SIG-M5 treated with dmso at 0.1 percent for 504 hours (cell line): ENCODE data around the gene ADIPOR1.
"Not testable (repeated sequence)": the region's sequence is repeated elsewhere in the genome, so short reads cannot be mapped to it uniquely, and the experiment has no call there.

Source experiments
- DNase-seq: peaks from one replicate; lab custom pipeline; 2025; ENCODE audit not compliant: unreplicated experiment; lab: John Stamatoyannopoulos, UW

ADIPOR1 gene, protein sequence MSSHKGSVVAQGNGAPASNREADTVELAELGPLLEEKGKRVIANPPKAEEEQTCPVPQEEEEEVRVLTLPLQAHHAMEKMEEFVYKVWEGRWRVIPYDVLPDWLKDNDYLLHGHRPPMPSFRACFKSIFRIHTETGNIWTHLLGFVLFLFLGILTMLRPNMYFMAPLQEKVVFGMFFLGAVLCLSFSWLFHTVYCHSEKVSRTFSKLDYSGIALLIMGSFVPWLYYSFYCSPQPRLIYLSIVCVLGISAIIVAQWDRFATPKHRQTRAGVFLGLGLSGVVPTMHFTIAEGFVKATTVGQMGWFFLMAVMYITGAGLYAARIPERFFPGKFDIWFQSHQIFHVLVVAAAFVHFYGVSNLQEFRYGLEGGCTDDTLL

DNA sequence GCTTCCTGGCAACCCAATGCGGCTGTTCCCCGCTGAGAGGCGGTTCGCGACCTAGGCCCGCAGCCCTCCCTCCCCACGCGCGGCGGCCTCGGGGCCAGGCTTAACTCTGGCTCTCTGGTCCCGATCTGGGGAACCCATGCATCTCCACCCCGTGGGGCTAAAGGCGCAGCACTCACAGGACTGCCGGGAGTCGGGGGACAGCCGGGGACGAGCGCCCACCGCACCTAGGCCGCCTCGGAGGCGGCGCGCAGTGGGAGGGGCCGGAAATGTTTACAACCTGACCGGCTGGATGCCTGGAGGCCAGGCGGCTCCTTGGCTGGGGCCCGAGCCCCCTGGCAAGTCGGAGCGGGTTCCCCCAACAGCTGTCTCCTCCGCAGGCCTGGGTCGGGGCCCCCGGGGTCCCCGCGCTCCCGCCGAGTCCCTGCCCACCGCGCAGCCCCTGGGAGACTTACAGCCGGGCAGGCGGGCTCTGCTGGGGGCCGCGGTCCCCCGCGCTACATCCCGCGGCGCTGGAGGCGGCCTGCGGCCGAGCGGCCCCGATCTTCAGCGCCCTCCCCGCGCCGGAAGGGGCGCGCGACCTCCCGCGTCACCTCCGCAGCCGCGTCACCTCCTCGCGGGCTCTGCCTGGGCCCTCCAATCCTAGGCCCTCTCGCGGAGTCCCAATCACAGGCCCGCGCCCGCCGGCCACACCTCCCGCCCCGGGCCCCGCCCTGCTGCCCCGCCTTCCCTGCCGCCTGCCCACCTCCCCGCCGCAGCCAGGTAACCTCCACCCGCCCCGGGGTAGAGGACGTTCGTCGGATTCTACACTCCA, at the start of gene ADIPOR1:
Gene ADIPOR1 (minus strand): TSS at position 580 of the 811 bp plus-strand sequence. CDS start 7,242 bp downstream, outside the sequence.
- DNase-seq, result peak; percentile 92

DNA sequence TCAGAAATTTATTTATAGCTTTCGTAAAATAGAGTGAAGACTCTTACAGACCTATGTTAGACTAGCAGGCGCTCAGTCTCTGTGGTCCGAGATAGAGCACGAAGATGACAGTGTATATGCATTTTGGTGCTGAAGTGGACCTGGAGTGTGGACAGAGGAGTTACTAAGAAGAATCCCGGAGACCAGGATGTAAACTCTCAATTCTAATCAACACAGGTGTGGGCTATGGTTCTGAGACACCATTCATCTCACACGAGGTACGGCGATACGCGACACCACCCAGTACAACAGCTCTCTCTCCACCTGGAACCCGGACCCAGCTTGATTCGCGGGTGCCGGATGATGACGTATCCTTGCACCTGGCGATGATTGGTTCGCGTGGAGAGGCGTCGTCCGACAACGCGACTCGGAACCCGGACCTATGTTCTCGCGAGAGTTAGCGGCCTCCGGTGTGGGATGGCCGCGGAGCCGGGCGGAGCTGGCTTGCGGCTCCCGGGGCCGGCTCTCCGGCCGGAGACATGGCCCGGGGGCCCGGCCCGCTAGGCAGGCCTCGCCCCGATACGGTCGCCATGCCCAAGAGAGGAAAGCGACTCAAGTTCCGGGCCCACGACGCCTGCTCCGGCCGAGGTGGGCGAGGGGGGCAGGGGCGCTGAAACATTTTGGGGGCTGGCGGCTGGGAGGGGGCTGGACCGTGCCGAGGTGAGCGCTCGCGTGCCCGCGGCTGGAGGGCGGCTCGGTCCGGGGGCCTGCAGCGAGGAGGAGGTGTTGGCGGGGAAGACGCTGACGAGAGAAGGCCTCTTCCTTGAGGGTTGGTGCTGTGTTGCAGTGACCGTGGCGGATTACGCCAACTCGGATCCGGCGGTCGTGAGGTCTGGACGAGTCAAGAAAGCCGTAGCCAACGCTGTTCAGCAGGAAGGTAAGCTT, 49.1 kb upstream of the ADIPOR1 start, which contains the start of gene TMEM183A:
Gene TMEM183A (plus strand): TSS at position 427 of the 924 bp plus-strand sequence. CDS start 92 bp downstream, at position 519.
- peak; percentile 99 for DNase-seq

DNA sequence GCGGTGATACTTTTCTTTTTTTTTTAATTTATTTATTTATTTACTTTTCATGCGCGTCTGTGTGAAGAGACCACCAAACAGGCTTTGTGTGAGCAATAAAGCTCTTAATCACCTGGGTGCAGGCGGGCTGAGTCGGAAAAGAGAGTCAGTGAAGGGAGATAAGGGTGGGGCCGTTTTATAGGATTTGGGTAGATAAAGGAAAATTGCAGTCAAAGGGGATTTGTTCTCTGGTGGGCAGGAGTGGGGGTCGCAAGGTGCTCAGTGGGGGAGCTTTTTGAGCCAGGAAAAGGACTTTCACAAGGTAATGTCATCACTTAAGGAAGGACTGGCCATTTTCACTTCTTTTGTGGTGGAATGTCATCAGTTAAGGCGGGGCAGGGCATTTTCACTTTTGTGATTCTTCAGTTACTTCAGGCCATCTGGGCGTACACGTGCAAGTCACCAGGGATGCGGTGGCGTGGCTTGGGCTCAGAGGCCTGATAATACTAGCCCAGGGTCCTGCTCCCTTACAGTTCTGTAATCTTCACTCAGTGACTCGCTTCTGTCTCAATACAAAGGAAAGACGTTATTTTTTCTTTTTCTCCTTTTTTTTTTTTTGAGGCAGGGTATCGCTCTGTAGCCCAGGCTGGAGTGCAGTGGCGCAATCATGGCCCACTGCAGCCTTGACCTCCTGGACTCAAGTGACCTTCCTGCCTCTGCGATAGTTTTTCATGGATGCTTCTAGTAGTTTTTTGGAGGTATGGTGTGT, 47.5 kb upstream of the ADIPOR1 start:
- DNase-seq, result peak; percentile 44

DNA sequence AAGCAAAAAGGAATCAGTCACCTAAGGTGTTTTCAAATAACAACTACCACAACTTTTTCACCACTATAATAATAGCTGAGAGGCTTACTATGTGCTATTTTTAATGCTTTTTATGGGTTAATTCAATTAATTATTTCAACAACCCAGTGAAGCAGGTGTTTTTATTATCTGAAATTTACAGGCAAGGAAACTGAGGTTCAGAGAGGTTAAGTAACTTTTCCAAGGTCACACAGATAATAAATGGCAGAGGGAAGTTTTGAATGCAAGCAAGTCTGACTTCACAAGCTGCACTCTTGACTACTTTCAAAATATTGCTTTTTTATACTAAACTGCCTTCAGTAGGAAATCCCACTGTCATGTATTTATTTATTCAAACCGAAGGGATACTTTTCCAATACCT, 44.8 kb upstream of the ADIPOR1 start:
- DNase-seq, result no peak

DNA sequence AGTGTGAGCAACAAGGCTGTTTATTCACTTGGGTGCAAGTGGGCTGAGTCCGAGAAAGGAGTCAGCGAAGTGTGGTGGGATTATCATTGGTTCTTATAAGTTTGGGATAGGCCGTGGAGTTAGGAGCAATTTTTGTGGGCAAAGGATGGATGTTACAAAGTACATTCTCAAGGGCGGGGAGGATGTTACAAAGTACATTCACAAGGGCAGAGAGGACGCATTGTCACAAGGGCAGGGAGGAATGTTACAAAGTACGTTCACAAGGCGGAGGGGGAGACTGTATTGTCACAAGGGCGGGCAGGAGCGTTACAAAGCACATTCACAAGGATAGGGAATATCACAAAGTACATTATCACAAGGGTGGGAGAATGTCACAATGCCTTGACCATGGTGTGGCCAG, 43.9 kb upstream of the ADIPOR1 start:
- DNase-seq, result no peak

DNA sequence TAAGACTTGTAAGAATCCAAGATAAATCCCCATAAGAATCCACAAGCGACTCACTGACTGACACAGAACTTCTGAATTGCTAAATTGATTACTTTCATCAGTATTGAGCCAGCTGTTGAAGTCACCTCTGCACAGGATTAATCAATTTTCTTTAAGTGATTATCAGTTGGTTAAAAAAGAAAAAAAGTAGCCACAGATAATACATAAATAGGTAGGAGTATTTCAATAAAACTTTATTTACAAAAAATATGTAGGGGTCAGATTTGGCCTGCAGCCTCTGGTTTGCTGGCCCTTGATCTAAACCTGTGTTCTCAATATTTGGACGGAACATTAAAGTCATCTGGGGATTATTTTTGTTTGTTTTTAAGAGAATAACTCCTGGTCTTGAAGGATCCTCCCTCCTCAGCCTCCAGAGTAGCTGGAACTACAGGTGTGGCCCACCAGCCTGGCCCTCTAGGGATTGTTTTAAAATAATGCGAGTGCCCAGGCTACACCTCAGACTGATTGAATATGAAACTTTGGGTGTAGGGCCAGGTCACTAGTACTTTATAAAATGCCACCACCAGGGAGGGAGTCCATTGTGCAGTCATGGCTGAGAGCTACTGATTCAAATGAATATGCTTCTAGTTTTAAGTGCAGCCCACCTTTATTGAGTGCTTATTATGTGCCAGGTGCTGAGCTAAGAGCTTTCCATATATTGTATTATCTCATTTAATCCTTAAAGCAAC, 42.3 kb upstream of the ADIPOR1 start:
- DNase-seq, result no peak

DNA sequence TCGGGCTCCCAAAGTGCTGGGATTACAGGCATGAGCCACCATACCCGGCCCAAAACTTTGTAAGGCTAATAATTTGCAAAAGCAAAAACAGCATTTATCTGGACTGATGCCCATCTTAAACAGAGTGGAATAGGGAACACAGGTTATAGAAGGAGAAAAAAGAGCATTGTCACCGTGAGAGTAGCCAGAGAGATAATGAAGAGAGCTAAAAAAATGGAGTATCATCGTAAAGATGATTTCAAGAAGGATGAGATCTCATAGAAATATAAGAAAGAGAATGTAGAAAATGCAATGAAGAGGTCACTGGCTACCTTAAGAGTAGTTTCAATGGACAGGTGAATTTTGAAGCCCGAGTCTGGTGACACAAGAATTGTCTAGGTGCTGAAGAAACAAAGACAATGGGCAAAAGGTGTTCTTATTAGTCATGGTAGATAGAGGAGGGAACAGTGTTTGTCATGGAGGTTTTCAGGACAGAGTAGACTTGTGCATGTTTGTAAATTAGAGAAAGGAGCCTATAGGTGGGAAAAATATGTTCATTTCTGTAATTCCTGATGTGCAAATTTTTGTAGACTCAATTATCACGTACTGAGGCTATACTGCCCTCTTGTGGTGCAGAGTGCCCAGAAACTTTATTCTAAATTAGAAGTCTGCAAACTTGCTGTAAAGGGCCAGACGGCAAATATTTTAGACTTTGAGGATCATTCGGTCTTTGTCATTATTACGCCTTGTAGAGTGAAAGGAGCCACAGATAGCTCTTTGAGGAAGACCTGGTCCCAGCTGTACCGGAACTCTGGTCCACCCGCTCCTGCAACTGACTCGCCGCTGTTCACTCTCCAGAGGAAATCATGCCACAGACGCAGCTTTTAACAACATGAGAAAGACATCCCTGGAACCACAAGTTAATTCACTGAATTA, 41.0 kb upstream of the ADIPOR1 start:
- DNase-seq, result peak; percentile 62

DNA sequence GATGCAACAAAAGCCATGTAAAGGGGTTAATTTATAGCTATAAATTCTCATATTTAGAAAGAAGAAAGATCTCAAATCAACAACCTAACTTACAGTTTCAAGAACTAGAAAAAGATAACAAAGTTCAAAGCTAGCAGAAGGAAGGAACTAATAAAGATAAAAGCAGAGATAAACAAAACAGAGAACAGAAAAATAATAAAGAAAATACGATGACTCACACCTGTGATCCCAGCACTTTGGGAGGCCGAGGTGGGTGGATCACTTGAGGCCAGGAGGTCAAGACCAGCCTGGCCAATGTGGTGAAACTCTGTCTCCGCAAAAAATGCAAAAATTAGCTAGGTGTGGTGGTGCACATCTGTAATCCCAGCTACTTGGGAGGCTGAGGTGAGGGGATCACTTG, 36.6 kb upstream of the ADIPOR1 start:
- no peak for DNase-seq

DNA sequence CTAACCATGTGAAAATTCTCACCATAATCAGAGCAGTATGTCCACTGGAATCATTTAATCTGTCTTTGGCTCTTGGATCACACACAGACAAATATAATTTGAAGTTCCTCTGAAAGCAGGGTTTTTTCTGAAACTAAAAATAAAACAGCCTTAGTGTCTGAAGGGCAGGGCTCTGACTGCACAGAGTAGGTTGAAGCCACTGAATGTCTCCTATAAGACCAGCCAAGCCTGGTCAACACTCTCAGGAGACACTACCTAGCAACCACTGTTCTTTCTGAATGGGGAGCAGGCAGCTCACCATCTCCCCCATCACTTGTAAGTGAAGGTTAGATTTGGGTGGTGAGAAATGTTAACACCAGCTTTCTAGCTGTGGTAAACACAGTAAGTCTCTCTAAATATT, 33.0 kb upstream of the ADIPOR1 start:
- no peak for DNase-seq

DNA sequence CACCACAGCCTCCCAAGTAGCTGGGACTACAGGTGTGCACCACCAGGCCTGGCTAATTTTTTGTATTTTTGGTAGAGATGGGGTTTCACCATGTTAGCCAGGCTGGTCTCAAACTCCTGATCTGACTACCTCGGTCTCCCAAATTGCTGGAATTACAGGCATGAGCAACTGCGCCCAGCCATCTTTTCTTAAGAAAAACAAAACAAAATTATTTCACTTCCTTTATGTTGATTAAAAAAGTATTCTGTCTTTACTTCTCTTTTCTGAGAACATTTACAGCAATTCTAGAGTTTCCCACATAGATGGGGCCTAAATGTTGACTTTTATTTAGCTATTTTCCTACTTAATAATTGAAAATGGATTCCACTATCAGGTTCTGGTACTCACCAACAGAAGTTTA, 31.8 kb upstream of the ADIPOR1 start:
- DNase-seq, result no peak

DNA sequence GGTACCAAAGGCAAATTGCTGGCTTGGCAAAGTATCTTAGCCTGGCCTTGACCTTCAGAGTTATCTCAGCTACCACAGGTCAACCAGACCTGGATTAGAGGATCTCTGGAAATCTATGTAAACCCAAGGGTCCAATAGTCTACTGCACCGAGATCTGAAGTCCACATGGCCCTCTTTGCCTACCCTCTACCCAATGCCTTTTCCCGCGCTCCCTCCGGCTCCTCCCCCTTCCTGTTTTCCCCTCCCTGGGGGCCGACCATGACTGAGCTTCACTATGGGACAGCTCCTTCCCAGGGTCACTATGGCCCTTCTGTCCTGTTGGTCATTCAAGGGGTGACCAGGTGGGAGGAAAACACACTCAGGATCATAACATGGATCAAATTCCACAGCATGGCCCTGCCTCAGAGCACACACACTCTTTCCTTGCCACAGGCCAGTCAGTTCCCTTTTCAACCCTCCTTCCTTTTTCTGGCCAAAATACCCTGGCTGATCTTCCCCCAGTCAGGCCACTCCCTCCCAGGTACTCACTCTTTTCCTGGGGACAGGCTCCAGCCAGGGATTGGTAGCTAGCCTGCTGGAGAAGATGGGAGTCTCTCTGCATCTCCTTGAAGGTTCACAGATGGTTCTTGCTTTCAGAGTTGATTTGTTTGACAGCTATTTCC, 29.9 kb upstream of the ADIPOR1 start:
- DNase-seq, result peak; percentile 8

DNA sequence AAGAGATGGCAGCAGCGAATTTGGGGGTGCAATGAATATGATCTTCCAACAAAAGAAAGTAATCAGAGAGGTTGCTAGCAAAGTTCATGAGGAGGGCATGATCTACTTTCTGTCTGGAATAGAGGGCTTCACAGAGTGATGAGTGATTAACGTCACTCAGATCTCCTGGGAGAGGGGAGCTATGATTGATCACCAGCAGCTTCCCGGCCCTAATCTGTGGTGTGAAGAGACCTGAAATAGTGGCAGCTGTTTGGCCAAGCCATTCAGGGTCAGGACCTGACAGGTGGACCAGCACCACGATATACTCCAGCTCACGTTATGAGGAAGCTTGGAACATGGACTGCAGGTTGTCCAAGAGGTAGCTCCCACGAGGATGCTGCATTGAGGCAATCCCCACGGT, 29.1 kb upstream of the ADIPOR1 start:
- DNase-seq, result no peak

DNA sequence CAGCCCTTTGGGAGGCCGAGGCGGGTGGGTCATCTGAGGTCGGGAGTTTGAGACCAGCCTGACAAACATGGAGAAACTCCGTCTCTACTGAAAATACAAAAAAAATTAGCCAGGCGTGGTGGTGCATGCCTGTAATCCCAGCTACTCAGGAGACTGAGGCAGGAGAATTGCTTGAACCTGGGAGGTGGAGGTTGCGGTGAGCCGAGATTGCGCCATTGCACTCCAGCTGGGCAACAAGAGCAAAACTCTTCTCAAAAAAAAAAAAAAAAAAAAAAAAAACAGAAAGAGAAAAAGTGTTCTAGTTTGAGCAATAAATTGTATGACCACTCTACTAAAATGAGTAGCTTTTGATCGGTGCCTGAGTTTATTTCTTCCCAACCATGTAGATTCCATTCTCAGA, 28.0 kb upstream of the ADIPOR1 start:
- DNase-seq, result not testable (repeated sequence)

DNA sequence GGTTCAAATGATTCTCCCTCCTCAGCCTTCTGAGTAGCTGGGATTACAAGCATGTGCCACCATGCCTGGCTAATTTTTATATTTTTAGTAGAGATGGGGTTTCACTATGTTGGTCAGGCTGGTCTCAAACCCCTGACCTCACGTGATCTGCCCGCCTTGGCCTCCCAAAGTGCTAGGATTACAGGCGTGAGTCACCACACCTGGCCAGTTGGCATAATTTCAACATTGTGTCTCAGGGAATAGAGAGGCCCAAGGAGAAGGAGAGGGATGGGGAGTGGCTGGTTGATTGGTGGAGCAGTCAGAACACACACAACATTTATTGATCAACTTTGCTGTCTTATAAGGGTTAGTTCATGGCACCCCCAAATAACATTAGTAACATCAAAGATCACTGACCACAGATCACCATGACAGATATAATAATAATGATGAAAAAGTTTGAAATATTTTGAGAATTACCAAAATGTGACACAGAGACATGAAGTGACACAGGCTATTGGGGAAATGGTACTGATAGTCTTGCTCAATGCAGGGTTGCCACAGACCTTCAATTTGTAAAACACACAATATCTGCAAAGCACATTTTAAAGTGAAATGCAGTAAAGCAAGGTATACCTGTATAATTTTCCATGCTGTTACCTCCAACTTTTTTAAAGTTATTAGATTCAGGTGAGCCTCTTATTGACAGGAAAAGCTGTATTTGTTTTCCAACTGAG, 24.8 kb upstream of the ADIPOR1 start:
- DNase-seq, result peak; percentile 63

DNA sequence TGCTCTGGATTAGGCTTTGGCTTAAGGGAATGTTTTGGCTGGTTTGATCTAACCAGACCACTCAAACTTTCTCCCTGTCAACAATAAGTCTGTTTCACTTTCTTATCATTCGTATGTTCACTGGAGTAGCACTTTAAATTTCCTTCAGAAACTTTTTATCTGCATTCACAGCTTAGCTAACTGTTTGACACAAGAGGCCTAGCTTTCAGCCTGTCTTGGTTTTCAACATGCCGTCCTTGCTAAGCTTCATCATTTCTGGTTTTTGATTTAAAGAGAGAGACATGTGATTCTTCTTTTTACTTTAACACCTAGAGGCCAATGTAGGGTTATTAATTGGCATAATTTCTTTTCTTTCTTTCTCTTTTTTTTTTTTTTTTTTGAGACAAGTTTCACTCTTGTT, 23.8 kb upstream of the ADIPOR1 start:
- DNase-seq, result no peak

DNA sequence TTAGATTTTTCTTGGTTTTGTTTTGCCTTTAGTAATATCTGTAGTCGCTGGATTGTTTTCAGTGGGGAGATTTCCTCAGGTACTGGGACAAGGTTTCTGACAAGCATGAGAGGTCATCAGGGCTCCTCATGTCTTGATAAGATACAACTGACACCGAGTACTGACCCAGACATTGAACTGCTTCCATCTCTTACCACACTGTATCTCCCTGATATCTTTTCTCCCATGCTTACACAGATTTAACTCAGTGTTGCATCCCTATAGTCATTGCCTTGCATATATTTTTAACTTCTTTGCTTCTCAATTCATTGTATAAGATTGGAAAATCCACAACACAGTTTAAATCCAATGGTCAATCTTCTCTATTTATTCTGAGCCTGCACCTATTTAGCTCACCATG, 21.3 kb upstream of the ADIPOR1 start:
- no peak for DNase-seq

DNA sequence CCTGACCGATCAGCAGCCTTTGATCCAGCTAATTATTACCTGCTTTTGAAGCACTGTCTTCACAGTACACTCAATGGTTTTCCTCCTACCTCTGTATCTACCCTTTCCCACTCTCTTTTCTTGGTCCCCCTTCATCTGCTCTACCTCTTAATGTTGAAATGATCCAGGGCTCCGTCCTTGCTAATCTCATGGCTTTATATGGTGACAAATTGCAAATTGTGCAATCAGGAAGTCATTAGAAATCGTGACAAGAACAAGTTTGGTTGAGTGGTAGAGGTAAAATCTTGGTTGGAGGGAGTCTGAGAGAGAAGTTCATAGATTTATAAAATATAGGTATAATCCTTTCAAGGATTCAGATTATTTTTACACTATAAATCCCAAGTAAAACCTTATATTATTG, 18.5 kb upstream of the ADIPOR1 start:
- peak; percentile 40 for DNase-seq
